GM18526 (cell line): Measurements from ENCODE around the gene LRRC8D.

Source experiments
- POLR2A ChIP-seq: IDR thresholded peaks from 3 replicates; pipeline ENCODE4 v1.6.1; 2011; ENCODE audit not compliant: insufficient read length; ENCODE audit errors: extremely low read depth

LRRC8D gene

DNA sequence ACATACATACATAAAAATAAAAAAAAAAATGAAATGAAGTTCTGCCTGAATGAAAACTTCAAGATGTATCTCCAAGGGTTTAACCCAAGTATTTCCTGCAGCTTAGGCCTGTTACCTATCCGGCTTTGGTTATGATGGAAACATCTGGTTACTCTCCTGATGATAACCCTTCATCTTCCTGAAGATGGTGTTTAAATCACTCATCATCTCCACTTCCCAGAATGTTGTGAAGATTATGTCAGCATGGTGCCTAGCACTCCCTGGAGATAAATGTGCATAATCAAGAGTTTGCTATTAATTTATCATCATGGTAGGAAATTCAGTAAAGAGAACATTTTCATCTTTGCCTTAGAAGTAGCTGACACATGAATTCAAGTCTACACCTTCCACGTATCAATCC lies 121.2 kb downstream of the LRRC8D start:
- TF ChIP-seq POLR2A = no peak

DNA sequence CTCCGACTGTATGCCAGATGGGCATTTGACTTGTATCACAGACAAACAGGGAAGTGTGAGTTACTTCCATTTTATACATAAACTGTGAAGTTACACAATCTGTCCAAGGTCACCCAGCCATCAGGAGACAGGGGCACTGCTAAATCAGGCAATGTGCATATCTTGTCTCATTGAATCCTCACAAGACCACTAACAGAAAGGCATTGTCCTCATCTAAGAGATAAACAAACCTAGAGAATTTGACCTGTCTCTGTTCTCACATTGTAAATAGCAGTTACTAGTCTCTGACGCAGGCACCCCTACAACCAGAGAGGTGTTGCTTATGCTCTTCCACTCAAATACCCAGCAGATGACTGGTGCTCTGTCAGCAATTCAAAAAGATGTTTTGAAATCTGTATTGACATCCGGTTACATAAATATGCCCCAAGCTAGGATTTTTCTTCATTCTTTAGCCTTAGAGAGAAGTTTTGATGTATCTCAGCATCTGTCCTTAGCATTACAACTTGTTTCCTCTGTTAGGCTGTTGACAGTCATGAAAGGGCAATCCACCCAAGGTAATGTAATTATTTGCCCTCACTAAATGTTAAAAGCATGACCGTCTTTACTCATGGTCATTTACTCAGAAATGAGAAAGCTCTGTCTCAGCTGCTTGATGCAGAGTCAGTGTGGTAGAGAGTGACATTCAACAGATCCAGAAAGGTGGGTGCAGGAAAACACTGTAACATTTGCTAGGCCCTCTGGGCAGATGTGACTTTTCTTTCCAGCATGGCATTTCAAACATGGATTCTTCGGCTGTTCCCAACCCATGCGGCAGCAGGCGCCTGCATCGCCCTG lies 122.2 kb downstream of the LRRC8D start:
- no peak for TF ChIP-seq POLR2A

GRCh38 chr1:89943846-89944781 lies 123.3 kb downstream of the LRRC8D start:
- no peak for TF ChIP-seq POLR2A

DNA sequence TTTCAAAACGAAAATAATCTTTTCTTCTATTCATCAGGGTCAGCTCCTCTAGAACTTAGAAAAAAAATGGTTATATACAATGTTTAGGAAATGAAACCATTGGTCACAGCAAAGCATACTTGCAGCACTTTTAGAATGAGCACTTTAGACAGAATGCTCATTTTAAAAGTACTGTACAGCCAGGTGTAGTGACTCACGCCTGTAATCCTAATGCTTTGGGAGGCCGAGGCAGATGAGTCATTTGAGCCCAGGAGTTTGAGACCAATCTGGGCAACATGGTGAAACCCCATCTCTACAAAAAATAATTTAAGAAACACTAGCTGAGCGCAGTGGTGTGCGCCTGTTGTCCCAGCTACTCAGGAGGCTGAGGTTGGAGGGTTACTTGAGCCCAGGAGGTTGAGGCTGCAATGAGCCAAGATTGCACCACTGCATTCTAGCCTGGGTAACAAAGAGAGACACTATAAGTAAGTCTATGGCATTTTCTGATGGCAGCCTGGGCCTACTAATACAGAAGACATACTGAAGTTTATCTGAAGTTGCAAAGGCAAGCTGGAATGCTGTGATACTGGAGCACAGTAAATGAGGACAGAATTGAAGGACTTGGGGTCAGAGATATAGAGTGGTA lies 125.1 kb downstream of the LRRC8D start:
- no peak for TF ChIP-seq POLR2A

GRCh38 chr1:89946532-89946931 lies 125.7 kb downstream of the LRRC8D start:
- no peak for TF ChIP-seq POLR2A

GRCh38 chr1:89948722-89949345 lies 128.0 kb downstream of the LRRC8D start:
- TF ChIP-seq POLR2A = no peak

DNA sequence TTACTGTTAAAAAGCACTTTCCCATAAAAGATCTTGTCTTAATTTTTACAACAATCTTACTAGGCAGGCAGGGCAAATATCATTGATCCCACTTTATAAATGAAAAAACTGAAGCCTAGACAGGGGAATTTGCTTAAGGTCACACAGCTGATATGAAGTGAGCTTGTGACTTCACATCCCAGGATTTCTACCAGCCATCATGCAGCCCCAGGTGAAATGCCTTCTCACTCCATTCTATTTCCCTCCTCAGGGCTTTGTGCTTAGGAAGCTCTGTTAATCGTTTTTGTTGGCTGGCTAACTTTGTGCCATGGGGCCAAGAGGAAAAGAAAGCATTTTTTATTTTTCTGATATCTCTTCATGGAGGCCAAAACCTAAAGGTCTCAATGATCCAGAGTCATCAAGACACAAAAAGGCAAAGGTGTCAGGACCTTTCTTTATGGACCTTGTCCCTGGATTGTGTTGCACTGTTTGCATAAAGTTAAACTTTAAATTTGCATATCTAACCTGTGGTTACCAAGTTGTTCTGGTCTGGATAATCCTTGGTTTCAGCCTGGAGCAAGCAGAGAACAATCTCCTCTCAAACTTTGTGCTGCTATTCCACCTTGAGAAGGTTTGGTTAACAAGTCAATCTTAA lies 129.3 kb downstream of the LRRC8D start:
- no peak for TF ChIP-seq POLR2A

DNA sequence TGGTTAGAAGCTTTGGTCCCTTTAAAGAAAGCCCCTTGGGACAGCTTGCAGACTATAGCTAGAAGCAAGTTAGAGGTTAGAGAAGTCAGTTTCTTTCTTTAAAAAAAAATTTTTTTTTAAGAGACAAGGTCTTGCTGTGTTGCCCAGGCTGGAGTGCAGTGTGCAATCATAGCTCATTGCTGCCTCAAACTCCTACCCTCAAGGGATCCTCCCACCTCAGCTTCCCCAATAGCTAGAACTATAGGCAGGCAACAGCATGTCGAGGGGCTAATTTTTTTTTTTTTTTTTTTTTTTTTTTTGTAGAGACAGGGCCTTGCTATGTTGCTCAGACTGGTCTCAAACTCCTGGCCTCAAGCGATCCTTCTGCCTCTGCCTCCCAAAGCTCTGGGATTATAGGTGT lies 129.9 kb downstream of the LRRC8D start:
- no peak for TF ChIP-seq POLR2A

DNA sequence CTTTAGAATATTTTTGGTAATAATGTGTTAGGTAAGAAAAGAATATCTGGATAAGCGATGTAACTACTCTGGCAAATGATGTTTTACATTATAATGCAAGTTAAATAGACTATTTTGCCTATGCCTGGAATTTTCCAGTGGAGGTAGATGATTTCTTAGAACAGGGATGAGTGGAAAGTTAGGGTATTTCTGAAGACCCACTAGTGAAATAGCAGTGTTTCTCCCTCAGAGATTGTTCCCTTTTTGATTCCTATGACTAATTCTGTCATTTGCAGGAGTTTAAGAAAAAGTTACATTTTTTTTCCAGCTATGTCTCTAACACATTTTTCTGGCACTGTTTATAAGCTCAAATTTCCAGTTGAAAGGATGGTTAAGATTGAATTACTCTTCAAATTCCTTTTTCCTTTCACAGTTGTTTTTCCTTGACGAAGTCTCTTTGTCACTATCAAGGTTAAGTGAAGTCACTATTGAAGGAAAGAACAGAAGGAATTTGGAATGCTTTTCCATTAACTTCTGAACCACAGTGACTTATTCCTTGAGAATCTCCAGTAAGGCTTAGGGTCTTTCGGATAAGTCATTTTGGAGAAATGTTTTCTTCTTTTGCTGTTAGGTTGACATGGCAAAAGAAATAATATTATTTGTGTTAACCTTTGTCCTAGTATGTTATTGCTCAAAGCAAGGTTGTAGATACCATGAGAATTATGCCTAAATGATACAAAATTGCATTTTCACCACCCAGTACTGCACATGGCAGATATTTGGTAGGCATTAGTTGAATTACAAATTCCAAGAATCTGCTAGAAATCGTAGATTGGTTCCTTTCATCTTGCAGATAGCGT lies 131.2 kb downstream of the LRRC8D start:
- TF ChIP-seq POLR2A = no peak

GRCh38 chr1:89952605-89953130 lies 131.8 kb downstream of the LRRC8D start:
- TF ChIP-seq POLR2A = no peak

DNA sequence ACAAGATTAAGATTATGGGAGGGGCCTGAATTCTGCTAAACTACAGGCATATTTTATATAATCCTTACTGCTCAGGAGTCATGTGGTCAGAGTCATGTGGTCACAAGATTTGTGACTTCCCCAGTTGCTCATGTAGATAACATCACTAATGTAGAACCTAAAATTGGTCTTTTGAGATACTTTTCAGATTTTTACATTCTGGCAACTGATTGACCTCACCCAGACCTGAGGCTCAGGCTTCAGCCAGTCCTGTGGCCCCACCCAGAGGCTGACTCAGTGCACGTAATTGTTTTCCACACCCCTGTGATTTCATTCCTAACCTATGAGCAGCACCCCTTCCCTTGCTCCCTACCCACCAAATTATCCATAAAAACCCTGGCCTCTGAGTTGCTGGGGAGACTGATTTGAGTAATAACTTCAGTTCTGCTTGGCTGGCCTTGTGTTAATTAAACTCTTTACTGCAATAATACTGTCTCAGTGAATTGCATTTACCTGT lies 132.3 kb downstream of the LRRC8D start:
- no peak for TF ChIP-seq POLR2A

DNA sequence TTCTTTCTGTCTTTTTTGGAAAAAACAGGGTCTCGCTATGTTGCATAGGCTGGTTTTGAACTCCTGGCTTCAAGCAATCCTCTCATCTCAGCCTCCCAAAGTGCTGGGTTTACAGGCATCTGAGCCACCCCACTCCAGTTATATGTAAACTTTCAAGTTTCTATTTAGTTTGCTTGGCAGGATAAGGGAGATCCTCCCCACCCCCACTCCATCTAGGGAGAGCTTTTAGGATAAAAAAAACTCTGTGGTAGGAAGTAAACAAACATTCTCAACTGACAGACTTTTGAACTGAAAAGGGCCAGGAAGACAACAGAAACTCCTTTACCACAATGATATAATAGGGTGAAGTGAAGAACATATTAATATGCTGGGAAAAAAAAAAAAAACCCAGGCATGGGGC lies 133.1 kb downstream of the LRRC8D start:
- no peak for TF ChIP-seq POLR2A

DNA sequence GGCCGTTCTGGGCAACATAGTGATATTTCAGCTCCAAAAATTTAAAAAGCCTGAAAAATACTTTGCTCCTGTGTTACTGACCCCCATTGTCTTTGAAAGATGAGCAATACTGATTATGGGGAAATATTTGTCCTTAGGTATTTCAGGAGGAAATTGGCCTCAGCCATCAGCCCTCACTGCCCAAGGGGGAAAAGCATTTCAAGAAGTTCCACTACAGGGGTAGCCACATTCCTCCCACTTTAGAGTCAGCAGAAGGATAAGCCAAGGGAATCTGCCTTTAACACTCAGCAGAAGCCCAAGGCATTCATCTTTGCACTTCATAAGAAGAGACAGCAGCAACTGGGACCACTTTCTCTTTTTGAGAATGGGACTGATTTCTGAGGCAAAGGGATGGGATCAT lies 133.6 kb downstream of the LRRC8D start:
- TF ChIP-seq POLR2A = no peak
